HCT116 (cell line): ENCODE measurements around the gene CARD10. TPM values are rescaled to one million over a fixed set of nuclear protein-coding genes. Genes with fewer than 3 reads are reported as not detected.

Experiments used
- ATAC-seq: fragments of 200-7000 bp; cut with Tn5 transposase; 2 replicates; pipeline ENCODE4 v1.9.1; 2020; ENCODE audit warnings: mild to moderate bottlenecking, moderate library complexity
- BruUV-seq: library from RNA; stranded (reverse); fragments of 400-500 nt; replicated peaks from 2 replicates; lab custom pipeline; 2021; lab: Mats Ljungman, UMichigan
- CTCF ChIA-PET: fragments of 300-600 bp; sonication (Branson Sonifier 250); formaldehyde crosslinking; loops from one replicate; lab custom pipeline; 2021; ENCODE audit warnings: antibody characterized with exemption; lab: Charles Lee
- POLR2A ChIA-PET: fragments of 300-600, 350-600 bp; sonication (Branson Sonifier 250); formaldehyde crosslinking; loops from one replicate; lab custom pipeline; 2021; ENCODE audit warnings: antibody characterized with exemption; lab: Charles Lee
- RAD21 ChIA-PET, 2 experiments: fragments of 300-600 bp; sonication (Branson Sonifier 250); formaldehyde crosslinking; loops; one replicate each; lab custom pipeline; 2023; ENCODE audit warnings: low total read pairs in 2 of 2; ENCODE audit not compliant: uncharacterized antibody in 2 of 2, unreplicated experiment in 2 of 2, low non-redundant PET in 1 of 2; lab: Charles Lee
- DNase-seq: peaks from one replicate; pipeline ENCODE4 v3.0.0-alpha.2; 2010; ENCODE audit warnings: low read depth, low spot score
- H2AFZ ChIP-seq: fragments of 200-600 bp; shearing (Covaris generic), sonication (generic); 2 replicates; pipeline ENCODE4 v1.6.1; 2017; ENCODE audit warnings: low read depth, mixed run types, mixed read lengths, antibody characterized with exemption, low read length; ENCODE audit not compliant: poor library complexity, severe bottlenecking
- H3K27ac ChIP-seq: 2 replicates; pipeline ENCODE4 v1.5.1; 2012; ENCODE audit warnings: low read depth, low read length
- H3K27me3 ChIP-seq: fragments of 200-600 bp; sonication (generic); 2 replicates; pipeline ENCODE4 v1.6.1; 2016; ENCODE audit warnings: mixed run types, low read length, mixed read lengths; ENCODE audit not compliant: insufficient read depth
- H3K36me3 ChIP-seq, 2 experiments: fragments of 200-500 bp in 1 of 2; fragments of 200-600 bp in 1 of 2; sonication (Bioruptor generic) in 1 of 2; sonication (generic) in 1 of 2; 2 replicates each; pipeline versions ENCODE4 v1.5.1 to v1.6.1; 2014 to 2016; ENCODE audit warnings: low read length in 2 of 2, inconsistent platforms in 1 of 2, mixed read lengths in 1 of 2, mixed run types in 1 of 2; ENCODE audit not compliant: insufficient read depth in 2 of 2, control insufficient read depth in 1 of 2
- H3K4me1 ChIP-seq, 2 experiments: fragments of 200-600 bp in 1 of 2; sonication (generic) in 1 of 2; 2 replicates each; pipeline versions ENCODE4 v1.5.1 to v1.6.1; 2012 to 2017; ENCODE audit warnings: low read length in 2 of 2, inconsistent platforms in 1 of 2, mild to moderate bottlenecking in 1 of 2, mixed read lengths in 1 of 2, mixed run types in 1 of 2, moderate library complexity in 1 of 2; ENCODE audit not compliant: insufficient read depth in 2 of 2, control insufficient read depth in 1 of 2
- H3K4me2 ChIP-seq: fragments of 200-600 bp; sonication (generic); 2 replicates; pipeline ENCODE4 v1.6.1; 2017; ENCODE audit warnings: mixed run types, low read length, mixed read lengths
- H3K4me3 ChIP-seq, 2 experiments: fragments of 200-600 bp in 1 of 2; sonication (generic) in 1 of 2; replicated peaks in 1 of 2; 2 replicates each; pipeline ENCODE4 v1.5.1; 2011 to 2016; ENCODE audit warnings: low read length in 2 of 2, control low read depth in 1 of 2, low read depth in 1 of 2, mild to moderate bottlenecking in 1 of 2, mixed read lengths in 1 of 2, mixed run types in 1 of 2
- H3K79me2 ChIP-seq: fragments of 200-600 bp; sonication (generic); 2 replicates; pipeline ENCODE4 v1.6.1; 2017; ENCODE audit warnings: mild to moderate bottlenecking, mixed run types, low read length, moderate library complexity, mixed read lengths; ENCODE audit not compliant: insufficient read depth
- H3K9ac ChIP-seq: fragments of 200-600 bp; sonication (generic); 2 replicates; pipeline ENCODE4 v1.6.1; 2016; ENCODE audit warnings: low read length, mixed read lengths
- H3K9me2 ChIP-seq: fragments of 200-600 bp; sonication (generic), shearing (Covaris generic); 2 replicates; pipeline ENCODE4 v1.6.1; 2017; ENCODE audit warnings: mixed run types, mild to moderate bottlenecking, moderate library complexity; ENCODE audit not compliant: insufficient read depth
- H3K9me3 ChIP-seq, 2 experiments: fragments of 200-500 bp in 1 of 2; fragments of 200-600 bp in 1 of 2; sonication (Bioruptor generic) in 1 of 2; sonication (generic) in 1 of 2; 2 replicates each; pipeline ENCODE4 v1.6.1; 2014 to 2017; ENCODE audit warnings: low read length in 2 of 2, mixed read lengths in 2 of 2, inconsistent platforms in 1 of 2, low read depth in 1 of 2, mild to moderate bottlenecking in 1 of 2, mixed run types in 1 of 2, moderate library complexity in 1 of 2; ENCODE audit not compliant: control insufficient read depth in 1 of 2, insufficient read depth in 1 of 2
- H4K20me1 ChIP-seq: fragments of 200-600 bp; sonication (generic), shearing (Covaris generic); 2 replicates; pipeline ENCODE4 v1.6.1; 2017; ENCODE audit warnings: mixed run types, mild to moderate bottlenecking, moderate library complexity; ENCODE audit not compliant: insufficient read depth
- POLR2A ChIP-seq: IDR thresholded peaks from 2 replicates; pipeline ENCODE4 v1.7.0; 2011; ENCODE audit warnings: borderline replicate concordance; ENCODE audit not compliant: insufficient read depth, insufficient read length; ENCODE audit errors: extremely low read depth
- POLR2AphosphoS5 ChIP-seq: IDR thresholded peaks from 2 replicates; pipeline ENCODE4 v1.6.1; 2011; ENCODE audit warnings: mild to moderate bottlenecking, low read depth, low read length, moderate library complexity
- SIN3A ChIP-seq: IDR thresholded peaks from 2 replicates; pipeline ENCODE4 v1.6.1; 2012; ENCODE audit warnings: low read depth
- SP1 ChIP-seq: IDR thresholded peaks from 2 replicates; pipeline ENCODE4 v1.6.1; 2012; ENCODE audit warnings: low read depth
- YY1 ChIP-seq: IDR thresholded peaks from 2 replicates; pipeline ENCODE4 v1.6.1; 2011; ENCODE audit warnings: low read length, low read depth, moderate library complexity, mild to moderate bottlenecking; ENCODE audit not compliant: insufficient replicate concordance; ENCODE audit errors: extremely low read depth
- ZFX ChIP-seq: fragments of 450-650 bp; IDR thresholded peaks from 2 replicates; pipeline ENCODE4 v1.6.1; 2017
- ZNF274 ChIP-seq: fragments of 200-500 bp; sonication (Bioruptor generic); IDR thresholded peaks from 2 replicates; pipeline ENCODE4 v1.6.1; 2014; ENCODE audit warnings: mild to moderate bottlenecking, low read depth, low read length, inconsistent platforms
- intact Hi-C: fragments of 100-400 bp; cut with micrococcal nuclease; formaldehyde crosslinking; loops from 2 replicates; pipeline ENCODE4 v1.10.0; 2022
- total RNA-seq: library from RNA; stranded (reverse); gene quantifications from one replicate; pipeline ENCODE4 v1.2.1, GENCODE V29; 2021; ENCODE audit not compliant: unreplicated experiment
- TF ChIP-seq, protein P1 (sequence below): IDR thresholded peaks from 2 replicates; pipeline ENCODE4 v1.6.1; 2011; ENCODE audit warnings: mild to moderate bottlenecking, low read length, moderate library complexity; ENCODE audit not compliant: insufficient replicate concordance; ENCODE audit errors: extremely low read depth
- TF ChIP-seq, protein P2 (sequence below): IDR thresholded peaks from 2 replicates; pipeline ENCODE4 v1.6.1; 2012
- TF ChIP-seq, protein P3 (sequence below): IDR thresholded peaks from 2 replicates; pipeline ENCODE4 v1.6.1; 2012

Gene CARD10
- total RNA-seq, 1 experiment from 2014 or later: 32.0 TPM

DNA sequence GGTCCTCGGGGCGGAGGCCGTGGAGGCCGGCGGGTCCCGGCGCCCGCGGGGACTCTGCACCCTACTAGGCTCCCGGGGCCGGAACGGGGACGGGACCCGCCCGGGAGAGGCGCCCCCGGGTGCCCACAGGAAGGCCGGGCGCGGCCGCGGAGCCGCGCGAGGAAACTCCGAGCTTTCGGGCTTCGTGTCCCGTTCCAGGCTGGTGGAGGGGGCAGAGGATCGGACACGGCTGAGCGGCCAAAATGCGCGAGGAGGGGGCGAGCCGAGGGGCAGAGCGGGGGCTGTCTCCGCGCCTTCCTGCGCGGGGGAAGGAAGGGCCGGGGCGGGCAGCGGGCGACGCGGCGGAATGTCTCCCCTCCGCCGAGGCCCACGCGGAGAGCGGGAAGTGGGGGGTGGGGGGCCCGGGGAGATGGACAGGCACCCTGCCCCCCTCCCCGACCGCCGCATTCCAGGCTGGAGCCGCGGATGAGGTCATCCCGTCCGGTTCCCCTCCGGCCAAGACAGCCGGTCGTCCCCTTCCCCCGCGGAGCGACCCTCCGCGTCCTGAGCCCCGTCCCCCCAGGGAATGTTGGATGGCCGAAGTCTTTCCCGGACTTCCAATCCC, 41.5 kb upstream of the CARD10 start:
- BruUV-seq: no TSS peak
- H3K9ac ChIP-seq: peak overlapping the region; percentile 95
- H3K4me1 ChIP-seq: peaks cover 45 to 69% of the 10 kb centered on the region in 2 experiments
- peaks cover 53% of the 10 kb centered on the region for H3K79me2 ChIP-seq
- H3K4me3 ChIP-seq: peak overlapping the region; percentile 82 to 90
- intact Hi-C loops: no loop called here
- peak overlapping the region; percentile 91 for H3K4me2 ChIP-seq
- H4K20me1 ChIP-seq: no peaks in the 10 kb centered on the region
- DNase-seq (no peak), ATAC-seq (peak; percentile 12)
- H3K9me3 ChIP-seq: no peaks in the 10 kb centered on the region
- ChIA-PET RAD21 (no interaction called here), POLR2A (interaction anchor here (0.9 to 1.3 kb wide), 2 partner anchors 13 to 15 kb away, joined by 3 to 6 read pairs; no protein-coding TSS in a partner anchor), CTCF (interaction anchor here (1.2 to 10.7 kb wide), 3 partner anchors 15 to 88 kb away, joined by 3 to 238 read pairs (median 3); no protein-coding TSS in a partner anchor)
- H3K27me3 ChIP-seq: no peaks in the 10 kb centered on the region
- no peak overlapping the region for H2AFZ ChIP-seq
- no peaks in the 10 kb centered on the region for H3K9me2 ChIP-seq
- peak overlapping the region; percentile 99 for H3K27ac ChIP-seq
- peaks cover 0 to 18% of the 10 kb centered on the region in 2 experiments; a peak in 1 of 4 replicates for H3K36me3 ChIP-seq
- peak; percentile 57; the same call in 1 of the 2 replicates for TF ChIP-seq ZFX
- TF ChIP-seq, protein P1, sequence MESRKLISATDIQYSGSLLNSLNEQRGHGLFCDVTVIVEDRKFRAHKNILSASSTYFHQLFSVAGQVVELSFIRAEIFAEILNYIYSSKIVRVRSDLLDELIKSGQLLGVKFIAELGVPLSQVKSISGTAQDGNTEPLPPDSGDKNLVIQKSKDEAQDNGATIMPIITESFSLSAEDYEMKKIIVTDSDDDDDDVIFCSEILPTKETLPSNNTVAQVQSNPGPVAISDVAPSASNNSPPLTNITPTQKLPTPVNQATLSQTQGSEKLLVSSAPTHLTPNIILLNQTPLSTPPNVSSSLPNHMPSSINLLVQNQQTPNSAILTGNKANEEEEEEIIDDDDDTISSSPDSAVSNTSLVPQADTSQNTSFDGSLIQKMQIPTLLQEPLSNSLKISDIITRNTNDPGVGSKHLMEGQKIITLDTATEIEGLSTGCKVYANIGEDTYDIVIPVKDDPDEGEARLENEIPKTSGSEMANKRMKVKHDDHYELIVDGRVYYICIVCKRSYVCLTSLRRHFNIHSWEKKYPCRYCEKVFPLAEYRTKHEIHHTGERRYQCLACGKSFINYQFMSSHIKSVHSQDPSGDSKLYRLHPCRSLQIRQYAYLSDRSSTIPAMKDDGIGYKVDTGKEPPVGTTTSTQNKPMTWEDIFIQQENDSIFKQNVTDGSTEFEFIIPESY: no peak

DNA sequence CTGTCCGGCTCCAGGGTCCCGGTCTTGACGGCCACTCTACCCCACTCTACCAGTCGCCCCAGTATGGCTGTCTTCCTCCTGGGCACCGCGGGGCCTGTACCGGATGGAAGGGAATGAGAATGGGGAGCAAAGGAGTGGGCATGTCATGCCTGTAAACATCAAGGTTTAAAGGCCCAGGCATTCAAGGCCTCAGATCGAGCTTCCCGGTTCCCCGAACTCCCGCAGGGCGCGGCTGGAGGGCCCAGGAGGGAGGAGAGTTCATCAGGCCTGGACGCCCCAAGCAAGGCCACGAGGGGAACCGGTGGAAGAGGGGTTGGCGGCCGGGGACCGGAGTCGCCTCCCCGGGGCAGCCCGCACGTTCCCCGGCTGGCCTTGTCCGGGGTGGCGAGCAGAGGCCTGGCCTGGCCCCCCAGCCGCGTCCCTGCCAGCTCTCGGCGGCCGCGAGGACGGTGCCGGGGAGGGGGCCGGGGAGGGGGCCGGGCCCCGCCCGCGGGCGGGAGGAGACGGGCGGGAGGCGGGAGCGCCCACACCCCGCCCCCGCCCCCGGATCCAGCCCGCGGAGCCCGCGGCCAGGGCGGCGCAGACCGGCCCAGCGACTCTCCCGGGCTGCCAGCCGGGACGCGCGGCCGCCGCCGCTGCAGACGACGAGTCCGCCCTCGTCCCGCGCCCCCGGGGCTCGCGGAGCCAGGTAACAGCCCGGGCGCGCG, 40.8 kb upstream of the CARD10 start, which contains the start of gene CDC42EP1:
TSS of gene CDC42EP1 (plus strand) at position 580 of the 707 bp plus-strand sequence. CDS start 5,870 bp downstream, outside the sequence.
- Histone ChIP-seq H3K9ac (peak within 1 kb of the TSS; percentile 95), H3K27me3 (no peaks in the 10 kb centered on the region), H3K4me3 (peak within 1 kb of the TSS; percentile 82 to 90), H4K20me1 (no peaks in the 10 kb centered on the region), H2AFZ (no peak within 1 kb of the TSS), H3K36me3 (peaks cover 0 to 18% of the 10 kb centered on the region in 2 experiments; a peak in 1 of 4 replicates), H3K9me2 (no peaks in the 10 kb centered on the region), H3K9me3 (no peaks in the 10 kb centered on the region), H3K79me2 (peaks cover 47% of the 10 kb centered on the region), H3K27ac (peak within 1 kb of the TSS; percentile 99)
- DNase-seq (no peak), ATAC-seq (peak; percentile 61)
- ChIA-PET POLR2A (interaction anchor here (0.6 to 0.9 kb wide), 3 partner anchors 13 to 159 kb away, joined by 3 to 6 read pairs (median 3); no protein-coding TSS in a partner anchor), CTCF (interaction anchor here (0.8 to 1.2 kb wide), 2 partner anchors 14 to 17 kb away, joined by 3 to 5 read pairs; no protein-coding TSS in a partner anchor)
- BruUV-seq: TSS peak; percentile 60
- no peak for TF ChIP-seq ZNF274
- TF ChIP-seq POLR2A: peak; percentile 91
- no peak for TF ChIP-seq SIN3A
- peak; percentile 17 for TF ChIP-seq YY1
- TF ChIP-seq ZFX: peak; percentile 95
- TF ChIP-seq, protein P2, sequence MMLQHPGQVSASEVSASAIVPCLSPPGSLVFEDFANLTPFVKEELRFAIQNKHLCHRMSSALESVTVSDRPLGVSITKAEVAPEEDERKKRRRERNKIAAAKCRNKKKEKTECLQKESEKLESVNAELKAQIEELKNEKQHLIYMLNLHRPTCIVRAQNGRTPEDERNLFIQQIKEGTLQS: no peak
- TF ChIP-seq SP1: no peak
- peak; percentile 91 for TF ChIP-seq POLR2AphosphoS5
- TF ChIP-seq, protein P3, sequence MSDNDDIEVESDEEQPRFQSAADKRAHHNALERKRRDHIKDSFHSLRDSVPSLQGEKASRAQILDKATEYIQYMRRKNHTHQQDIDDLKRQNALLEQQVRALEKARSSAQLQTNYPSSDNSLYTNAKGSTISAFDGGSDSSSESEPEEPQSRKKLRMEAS: no peak
- TF ChIP-seq, all 23 proteins: peak for 4
- RAD21 ChIA-PET: interaction anchor here in 1 of 2 experiments (0.6 kb wide), 1 partner anchor 11 kb away, joined by 9 read pairs; no protein-coding TSS in a partner anchor
- Histone ChIP-seq H3K4me1 (peaks cover 42 to 62% of the 10 kb centered on the region in 2 experiments), H3K4me2 (peak within 1 kb of the TSS; percentile 93)
- intact Hi-C loops: no loop called here
